Left hindlimb (tissue), 1 donor: ENCODE data around the gene MTARC1.
A peak's percentile ranks its signal among the peaks of the same experiment; 100 is the strongest.

Experiments used
- DNase-seq: peaks from one replicate; pipeline ENCODE4 v3.0.0-alpha.2; 2018

The MTARC1 gene

GRCh38 chr1:220772846-220773245, 13.9 kb upstream of the MTARC1 start:
- no peak for DNase-seq

- DNase-seq = no peak
These were observed 11.4 kb upstream of the MTARC1 start for GRCh38 chr1:220775240-220775853.

GRCh38 chr1:220776254-220776653, 10.5 kb upstream of the MTARC1 start:
- DNase-seq = no peak

- DNase-seq = peak; percentile 80
These were observed 9.9 kb upstream of the MTARC1 start for GRCh38 chr1:220776720-220777326.

GRCh38 chr1:220783453-220783852, 3.3 kb upstream of the MTARC1 start:
- DNase-seq = no peak

- DNase-seq = no peak
These were observed 2.0 kb upstream of the MTARC1 start for GRCh38 chr1:220784751-220785150.

- no peak for DNase-seq
These were observed 1.3 kb upstream of the MTARC1 start for GRCh38 chr1:220785166-220786056.

- DNase-seq = peak; percentile 44
These were observed 716 bp upstream of the MTARC1 start for GRCh38 chr1:220786057-220786336.

- no peak for DNase-seq
These were observed 431 bp downstream of the MTARC1 start for GRCh38 chr1:220787069-220787619.

- no peak for DNase-seq
These were observed 2.2 kb downstream of the MTARC1 start for GRCh38 chr1:220788900-220789299.

- no peak for DNase-seq
These were observed 2.9 kb downstream of the MTARC1 start for GRCh38 chr1:220789532-220790147.

GRCh38 chr1:220791285-220791684, 4.6 kb downstream of the MTARC1 start:
- no peak for DNase-seq

GRCh38 chr1:220791956-220792355, 5.2 kb downstream of the MTARC1 start:
- DNase-seq = no peak

GRCh38 chr1:220796530-220796929, 9.8 kb downstream of the MTARC1 start:
- DNase-seq = no peak

GRCh38 chr1:220797044-220797443, 10.3 kb downstream of the MTARC1 start:
- DNase-seq = no peak

- no peak for DNase-seq
These were observed 10.8 kb downstream of the MTARC1 start for GRCh38 chr1:220797553-220797952.

- no peak for DNase-seq
These were observed 11.6 kb downstream of the MTARC1 start for GRCh38 chr1:220798338-220798737.

- DNase-seq = no peak
These were observed 13.5 kb downstream of the MTARC1 start for GRCh38 chr1:220800262-220800661.

- DNase-seq = no peak
These were observed 16.9 kb downstream of the MTARC1 start for GRCh38 chr1:220803401-220804201.

- no peak for DNase-seq
These were observed 17.5 kb downstream of the MTARC1 start for GRCh38 chr1:220804202-220804586.

- no peak for DNase-seq
These were observed 19.7 kb downstream of the MTARC1 start for GRCh38 chr1:220806408-220806807.

- no peak for DNase-seq
These were observed 21.0 kb downstream of the MTARC1 start for GRCh38 chr1:220807726-220808125.
